ENCODE results near the gene TAPBP.
A peak's percentile ranks its signal among the peaks of the same experiment; 100 is the strongest.

TAPBP gene

DNA sequence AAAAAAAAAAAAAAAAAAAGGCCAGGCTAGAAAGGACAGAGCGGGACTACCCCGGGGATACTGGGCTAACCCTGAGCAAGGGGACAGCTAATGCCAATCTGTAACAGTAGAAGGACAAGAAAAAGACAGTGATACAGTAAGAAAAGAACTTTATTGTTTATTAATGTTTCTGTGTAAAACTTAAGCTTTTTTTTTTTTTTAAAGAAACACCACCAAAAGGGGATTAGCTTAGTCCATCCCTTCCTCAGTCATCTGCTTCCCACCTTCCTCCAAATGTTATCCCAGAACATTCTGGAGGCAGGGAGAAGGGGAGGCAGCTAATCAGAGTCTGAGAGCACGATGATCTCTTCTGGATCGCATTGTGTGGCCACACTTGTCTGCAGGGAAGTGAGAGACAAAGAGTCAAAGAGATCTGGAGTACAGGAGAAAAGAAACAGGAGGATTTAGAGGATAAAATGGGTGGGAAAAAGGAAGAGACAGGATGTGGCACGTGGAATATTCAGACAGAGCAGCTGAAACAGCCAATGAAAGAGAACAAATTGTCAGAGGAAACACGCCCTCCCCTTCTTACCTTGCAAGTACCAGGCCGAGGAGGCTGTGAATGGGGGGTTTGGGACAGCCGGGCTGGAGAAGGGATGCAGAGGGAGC is 4.7 kb upstream of the TAPBP start:
- no peak for DNase-seq

DNA sequence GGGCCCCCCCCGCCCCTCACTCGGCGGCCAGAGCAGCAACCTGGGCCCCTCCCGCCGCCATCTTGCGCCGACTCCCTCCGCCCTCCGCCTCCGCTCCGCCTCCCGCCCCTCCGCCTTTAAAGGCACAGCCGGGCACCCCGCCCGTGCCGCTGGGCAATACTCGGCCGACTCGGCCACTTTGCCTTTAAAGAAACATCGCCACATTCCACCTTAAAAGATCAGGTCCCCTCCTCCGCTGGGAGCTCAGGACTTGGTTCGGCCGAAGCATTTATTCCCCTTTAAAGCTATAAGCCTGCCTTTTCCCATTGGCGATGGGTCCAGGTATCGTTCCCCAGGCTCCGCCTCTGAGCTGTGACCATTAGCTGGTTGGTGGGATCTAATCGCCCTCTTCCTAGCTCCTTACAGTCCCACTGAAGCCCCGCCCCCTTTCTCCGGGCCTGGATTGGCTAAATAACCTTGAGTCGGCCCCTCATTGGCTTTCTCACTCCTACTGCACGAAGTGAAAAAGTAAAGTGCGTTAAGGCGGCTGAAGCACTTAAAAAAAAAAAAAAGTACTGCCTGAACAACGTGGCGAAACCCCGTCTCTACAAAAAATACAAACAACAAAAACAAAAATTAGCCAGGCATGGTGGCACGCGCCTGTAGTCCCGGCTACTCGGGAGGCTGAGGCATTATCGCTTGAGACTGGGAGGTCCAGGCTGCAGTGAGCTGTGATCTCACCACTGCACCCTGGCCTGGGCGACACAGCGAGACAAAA is 4.0 kb upstream of the TAPBP start, which contains the start of gene ZBTB22:
TSS of gene ZBTB22 (minus strand) at position 76 of the 757 bp plus-strand sequence. CDS start 828 bp downstream, outside the sequence.
- peak; percentile 99 for DNase-seq

DNA sequence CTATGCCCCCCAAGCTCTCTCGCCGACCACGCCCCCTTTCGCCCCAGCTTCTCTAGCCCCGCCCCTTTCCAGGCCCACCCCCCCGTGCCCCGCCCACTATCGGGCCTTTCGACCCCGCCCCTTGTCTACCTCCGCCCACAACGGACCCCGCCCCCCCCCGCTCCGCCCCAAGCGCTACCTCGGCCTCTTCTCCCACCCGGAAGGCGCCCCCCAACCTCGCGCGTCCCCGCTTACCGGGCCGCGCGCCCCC is 3.5 kb upstream of the TAPBP start:
- no peak for DNase-seq

DNA sequence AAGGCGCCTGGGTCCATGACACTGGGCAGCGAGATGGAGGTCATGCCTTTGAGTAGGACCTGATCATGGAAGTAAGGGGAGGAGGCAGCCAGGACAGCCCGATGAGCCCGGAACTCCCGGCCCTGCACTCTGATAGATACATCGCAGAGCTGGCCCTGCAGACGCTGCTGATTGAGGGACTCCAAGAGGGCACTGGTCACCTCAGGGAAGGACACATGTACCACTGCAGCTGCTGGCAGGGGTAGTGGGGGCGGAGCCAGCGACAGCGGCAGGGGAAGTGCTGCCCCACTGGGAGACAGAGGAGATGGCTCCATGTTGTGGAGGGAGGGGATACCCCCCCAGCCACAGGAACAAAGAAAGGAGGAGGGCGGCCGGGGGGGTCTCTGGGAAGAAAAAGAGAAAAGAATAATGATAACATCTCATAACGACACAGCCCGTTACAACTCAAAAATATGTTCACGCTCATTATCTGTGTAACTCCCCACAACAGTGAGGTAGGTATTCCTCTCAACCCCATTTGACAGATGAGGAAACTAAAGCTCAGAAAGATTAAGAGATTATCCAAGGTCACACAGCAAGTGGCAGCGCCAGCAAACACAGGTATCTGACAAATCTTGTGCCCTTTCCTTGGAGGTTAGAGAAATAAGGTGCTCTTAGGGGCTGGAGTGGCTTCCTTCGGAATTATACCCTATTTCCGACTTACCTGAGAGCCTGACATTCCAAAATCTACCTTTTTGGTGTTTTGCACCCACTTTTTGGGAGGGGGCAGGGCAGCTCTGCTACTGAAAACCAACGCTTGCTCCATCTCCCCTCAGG is 2.9 kb upstream of the TAPBP start:
- DNase-seq = no peak

DNA sequence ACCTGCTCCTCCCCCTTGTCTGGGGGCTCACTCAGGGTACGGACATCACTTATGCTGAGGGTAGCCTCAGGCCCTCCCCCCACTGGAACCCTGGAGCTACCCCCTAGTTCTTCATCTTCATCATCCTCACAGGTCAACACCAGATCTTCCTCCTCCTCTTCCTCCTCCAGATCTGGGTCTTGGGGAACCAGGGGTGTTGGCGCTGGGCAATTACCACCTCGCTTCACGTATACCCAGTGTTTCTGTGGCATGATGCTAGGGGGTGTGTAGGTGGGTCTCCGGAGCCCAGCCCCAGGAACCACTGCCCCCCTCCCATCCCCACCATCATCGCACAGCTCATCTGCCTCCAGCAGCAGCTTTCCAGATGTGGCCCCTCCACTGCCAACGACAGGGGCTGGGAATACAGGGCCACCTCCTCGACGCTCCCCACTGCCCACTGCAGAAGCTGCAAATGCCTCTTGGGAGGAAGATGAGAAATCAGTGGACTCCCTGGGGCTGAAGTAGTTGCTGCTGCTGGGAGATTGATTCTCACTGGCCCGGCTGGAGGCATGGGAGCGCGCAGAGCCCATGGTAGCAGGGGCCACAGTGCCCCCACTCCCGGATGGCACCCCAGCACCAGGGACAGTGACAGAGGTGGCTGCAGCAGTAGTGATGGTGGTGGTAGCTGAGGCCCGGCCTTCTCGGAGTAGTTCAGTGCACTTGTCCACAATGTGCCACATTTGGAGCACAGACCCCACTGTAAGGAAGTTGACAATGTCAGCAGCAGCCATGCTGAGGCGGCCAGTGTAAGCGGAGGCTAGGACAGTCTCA is 2.1 kb upstream of the TAPBP start:
- DNase-seq = no peak

DNA sequence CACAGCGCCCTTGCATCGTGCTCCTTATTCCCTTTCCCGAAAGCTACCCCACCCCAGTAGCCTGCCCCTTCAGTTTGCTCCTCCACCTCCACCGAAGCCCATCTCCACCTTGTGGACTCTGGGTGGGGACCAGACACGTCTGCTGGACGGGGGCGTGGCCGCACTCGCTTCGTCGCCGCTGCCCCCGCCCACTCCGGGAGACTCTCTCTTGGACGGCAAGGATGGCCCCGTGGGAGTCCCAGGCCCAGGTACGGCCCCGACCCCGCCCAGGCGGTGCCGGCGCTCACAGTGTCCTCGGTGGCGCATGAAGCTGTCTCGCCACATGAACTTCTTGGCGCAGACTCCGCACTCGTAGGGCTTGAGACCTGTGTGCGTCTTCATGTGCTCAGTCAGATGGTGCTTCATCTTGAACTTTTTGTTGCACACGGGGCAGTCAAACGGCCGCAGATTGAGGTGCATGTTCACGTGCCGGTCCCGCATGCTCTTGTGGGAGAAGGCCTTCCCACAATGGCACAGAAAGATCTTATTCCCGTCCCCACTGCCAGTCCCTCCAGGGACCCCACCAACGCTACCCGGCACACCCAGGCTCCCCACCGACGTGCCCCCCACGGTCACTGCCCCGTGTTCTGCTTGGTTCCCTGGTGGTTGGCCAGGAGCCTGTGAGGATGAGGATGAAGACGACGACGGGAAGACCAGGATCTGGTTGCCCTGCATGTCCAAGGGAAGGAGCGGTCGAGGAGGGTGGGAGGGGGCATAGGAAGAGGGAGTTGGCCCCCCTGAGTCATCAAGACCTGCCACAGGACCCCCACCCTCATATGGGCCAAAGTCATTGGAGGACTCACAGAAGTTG is 1.3 kb upstream of the TAPBP start:
- DNase-seq = no peak

DNA sequence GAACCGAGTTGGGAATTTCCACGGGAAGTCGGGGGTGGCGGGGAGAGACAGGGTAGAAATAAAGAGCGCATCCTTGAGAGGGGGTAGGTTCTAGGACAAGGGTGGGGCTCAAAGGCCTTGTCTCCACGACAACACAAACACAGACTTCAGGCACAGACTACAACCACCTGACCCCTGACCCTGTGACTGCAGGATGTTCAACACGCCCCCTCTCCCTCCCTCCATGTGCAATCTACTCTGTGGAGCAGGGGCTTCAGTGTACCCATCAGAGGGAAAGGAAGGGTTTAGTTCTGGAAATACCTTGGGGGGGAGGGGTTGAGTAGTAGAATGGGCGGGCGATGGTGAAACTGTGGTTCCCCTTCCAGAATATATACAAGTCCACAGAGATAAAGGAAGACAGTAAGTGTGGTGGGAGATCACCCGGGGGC is 651 bp upstream of the TAPBP start:
- peak; percentile 52 for DNase-seq

DNA sequence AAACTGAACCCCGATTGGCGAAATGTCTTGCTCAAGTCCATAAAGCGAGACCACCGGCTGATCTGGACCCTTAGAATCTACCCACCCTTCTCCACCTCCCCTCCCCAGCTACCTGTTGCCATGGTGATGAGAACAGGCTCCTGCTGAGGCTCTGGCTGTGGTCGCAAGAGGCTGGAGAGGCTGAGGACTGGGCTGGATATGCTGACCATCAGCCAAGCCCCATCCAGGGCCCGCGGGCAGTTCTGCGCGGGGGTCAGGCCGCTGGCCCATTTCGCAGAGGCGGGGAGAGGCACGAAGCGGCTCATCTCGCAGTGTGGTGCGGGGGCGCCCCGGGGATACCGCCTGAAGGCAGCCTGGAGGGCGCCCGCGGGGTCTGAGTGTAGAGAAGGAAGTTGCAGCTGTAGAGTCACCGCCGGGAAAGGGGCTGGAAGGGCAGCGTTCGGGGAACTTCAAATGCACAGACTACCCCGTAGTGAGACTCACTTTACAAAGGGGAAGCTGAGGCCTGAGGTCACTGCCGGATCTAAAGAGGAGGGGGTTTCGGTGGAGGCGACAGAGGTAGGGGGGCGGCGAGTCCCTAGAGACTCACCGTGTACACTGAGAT is 671 bp downstream of the TAPBP start:
- peak; percentile 59 for DNase-seq

DNA sequence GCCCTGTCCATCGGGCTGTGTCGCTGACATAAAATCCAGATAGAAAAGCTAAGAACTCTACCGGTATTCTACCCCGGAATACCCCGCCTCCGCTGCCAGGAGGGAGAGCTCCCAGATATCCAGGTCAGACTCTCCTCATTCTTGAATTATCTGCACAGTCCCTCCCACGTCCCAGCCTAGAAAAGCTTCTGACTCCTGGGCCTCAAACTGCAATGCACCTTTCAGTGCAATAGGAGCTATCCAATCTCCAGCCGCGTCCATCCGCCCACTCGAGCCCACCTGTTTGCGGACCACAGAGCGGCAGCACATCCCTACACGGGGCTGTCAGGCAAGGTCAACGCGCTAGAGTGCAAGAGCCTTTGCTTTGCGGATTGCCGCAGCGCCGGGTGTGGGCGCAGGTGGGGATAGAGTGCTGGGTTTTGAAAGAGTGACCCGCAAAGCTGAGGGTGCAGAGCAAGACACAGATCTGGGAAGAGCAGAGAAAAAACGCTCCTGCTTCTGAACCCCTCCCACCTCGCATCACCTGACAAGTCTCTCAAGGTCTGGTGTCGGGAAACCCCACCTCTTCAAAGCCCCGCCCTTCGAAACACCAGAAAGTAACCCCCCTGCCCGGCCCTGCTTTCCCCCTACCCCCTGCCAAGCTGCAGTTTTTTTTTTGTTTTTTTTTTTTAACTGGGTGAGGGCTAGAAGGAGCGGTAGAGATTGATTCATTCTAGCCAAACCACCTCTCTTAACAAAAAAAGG is 1.3 kb downstream of the TAPBP start:
- peak; percentile 46 for DNase-seq

DNA sequence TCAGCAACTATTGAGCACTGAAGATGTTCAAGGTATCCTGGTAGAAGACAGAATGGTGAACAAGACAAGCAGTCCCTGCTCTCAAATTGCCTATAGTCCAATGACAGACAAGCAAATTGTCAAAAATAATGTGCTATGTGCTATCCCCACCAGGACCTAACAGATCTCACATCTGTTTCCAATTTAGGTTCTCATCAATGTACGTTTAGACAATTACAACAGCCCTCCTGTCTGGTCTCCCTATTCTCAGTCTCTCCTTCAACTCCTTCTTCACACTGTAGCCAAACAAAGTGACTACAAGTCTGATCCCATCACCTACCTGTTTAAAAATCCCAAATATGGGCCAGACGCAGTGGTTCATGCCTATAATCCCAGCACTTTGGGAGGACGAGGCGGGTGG is 7.5 kb downstream of the TAPBP start:
- no peak for DNase-seq

DNA sequence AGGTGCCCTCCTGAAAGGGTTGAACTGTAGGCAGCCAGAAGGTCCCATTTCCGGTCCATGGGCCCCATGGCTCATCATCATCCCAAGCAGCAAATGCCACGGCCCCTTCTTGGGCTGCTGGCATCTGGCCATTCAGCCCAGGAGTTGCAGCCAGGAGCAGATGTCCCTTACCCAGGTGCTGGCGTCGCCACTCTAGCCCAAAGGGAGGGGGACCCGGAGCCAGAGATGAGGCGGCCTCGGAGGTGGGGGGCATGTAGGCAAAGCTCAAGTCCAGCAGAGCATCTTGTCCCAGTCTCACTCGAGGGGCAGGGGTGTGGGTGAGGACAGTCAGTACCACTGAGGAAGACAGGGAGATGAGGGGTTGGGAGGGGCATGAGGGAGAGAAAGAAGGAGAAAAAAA is 8.8 kb downstream of the TAPBP start:
- no peak for DNase-seq

DNA sequence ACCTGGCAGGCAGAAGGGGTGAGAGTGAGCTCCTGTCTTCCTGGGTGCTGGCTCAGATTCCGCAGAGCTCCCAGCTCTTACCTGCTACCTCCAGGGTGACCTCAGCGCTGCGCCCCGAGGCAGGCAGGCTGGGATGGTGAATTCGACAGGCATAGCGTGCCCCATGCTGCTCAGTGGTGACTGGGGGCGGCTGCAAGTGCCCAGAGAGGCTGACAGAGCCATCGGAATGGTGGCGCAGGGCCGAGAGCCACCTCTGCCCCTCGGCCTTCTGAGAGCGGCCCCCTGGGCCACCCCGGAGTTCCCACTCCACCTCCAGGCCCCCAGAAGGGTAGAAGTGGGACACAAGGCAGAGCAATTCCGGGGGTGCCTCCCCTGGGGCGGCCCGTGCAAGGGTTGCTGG is 9.7 kb downstream of the TAPBP start:
- DNase-seq = no peak

DNA sequence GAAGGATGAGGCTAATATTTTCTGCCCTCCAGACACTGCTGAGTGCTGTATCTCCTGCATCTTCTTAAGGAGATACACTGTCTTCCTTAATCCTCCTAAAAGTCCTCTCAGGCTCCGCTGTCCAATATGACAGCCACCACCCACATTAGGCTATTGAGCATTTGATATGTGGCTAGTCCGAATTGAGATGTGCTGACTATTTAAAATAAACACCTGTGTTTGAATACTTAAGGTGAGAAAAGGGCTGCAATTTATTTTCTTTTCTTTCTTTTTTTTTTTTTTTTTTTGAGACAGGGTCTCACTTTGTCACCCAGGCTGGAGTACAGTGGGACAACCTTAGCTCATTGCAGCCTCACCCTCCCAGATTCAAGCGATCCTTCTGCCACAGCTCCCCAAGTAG is 12.0 kb downstream of the TAPBP start:
- DNase-seq = no peak

DNA sequence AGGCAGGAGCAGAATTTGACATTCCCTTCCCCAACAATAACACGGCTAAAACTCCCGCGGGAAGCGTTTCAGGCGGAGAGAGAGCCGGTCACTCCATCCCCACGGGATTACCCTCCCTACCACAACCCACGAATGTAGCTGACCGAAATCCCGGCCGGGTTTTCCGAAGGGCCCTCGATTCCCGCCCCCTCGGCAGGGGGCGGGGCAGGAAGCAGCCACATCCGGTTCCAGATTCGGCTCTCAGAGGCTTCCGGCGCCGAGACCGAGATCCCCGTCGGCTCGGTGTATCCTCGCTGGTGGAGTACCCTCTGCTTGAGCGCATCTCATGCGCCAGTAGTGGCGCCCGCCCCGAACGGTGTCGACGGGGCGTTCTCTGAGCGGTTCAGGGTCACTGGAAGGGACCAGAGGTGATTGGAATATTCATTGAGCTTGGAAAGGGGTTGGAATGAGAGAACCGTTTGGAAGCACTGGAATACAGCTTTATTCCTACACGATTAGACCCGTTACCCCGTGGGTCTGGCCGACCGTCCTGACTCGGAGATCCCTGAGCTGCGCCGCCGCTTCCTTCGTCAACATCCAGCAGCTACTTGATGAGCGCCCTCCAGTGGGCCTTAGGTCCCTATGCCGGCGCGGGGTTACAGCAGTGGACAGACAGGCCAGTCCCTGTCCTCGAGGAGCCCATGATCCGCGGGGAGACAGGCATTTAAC is 14.5 kb downstream of the TAPBP start:
- DNase-seq = peak; percentile 89

DNA sequence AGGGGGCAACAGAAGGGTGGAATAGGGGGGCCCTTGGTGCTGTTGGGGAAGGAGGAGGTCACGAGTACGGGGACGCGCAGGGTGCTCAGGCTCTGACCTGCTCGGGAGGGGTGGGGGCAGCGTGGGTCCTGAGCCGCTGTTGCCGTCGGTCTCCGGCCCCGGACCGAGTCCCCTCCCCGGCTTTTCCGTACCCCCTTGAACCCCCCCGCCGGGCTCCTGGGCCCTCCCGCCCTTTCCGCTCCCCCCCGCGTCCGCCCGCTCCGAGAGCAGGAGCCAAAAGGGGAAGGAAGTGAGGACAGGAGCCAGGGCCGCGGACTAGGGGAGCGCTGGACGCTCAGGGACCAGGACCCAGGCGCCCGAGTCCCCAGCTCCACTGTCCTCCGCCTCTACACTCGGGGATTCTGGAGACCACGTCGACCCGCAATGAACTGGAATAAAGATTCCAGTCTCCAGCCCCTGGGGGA is 15.1 kb downstream of the TAPBP start, which contains the start of gene RGL2:
TSS of gene RGL2 (minus strand) at position 170 of the 464 bp plus-strand sequence. CDS start 332 bp downstream, outside the sequence.
- DNase-seq = peak; percentile 63

DNA sequence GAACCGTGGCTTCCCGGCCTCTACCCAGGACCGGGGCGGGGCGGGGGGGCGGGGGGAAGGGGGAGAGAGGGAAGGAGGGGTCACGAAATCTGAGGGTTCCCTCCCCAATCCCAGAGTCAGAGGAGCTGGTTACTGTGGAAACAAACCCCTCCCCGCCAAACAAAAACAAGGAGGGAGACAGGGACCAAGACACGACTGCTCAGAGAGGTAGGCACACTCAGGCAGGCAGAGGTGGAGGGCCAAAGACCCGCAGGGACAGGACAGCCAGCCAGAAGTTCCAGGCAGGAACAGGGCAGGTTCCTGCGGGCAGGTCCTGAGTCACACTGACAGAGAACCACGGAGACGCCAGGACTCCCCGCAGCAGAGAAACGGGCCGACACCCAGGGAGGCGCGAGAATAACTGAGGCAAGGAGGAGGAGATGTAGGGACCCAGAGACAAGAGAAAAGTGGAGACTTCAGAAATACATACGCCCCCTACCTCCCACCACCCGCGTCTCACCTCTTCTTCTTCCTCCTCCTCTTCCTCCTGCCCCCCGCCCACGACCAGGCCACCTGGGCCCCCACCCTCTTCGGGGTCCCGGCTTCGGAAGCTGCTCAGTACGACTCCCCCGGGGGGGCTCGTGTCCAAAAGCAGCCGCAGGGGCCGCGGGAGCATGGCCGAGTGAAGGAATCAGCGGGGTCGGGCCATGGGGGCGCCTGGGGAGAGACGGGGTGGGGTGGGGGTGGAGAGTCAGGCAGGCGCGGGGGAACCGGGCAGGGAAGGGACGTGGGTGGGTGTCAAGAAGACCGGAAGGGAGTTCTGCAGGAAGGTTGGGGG is 15.7 kb downstream of the TAPBP start:
- DNase-seq = peak; percentile 65

DNA sequence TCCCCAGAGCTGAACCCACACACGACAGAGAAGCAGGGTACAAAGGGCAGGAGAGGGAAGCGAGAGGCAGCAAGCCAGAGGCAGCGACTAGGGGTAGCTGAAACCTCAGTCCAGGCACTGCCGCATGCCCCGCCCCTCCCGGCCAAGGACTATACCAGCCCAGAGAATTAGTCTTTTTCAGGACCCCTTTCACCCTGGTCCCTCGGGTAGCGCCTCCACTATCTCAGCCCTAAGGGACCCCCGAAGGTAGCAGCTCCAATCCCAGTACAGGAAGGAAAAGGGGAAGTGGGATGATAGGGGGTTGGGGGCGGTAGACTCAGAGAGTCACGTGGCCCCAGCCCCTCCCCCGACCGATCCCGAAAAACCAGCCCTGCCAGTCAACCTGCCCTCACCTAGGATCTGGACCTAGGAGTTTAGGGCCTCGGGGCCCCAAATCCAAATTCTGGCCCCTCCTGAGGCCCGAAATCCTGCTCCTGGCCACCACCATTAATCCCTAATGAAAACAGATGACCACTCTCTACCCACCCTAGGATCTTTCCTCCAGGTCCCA is 16.4 kb downstream of the TAPBP start:
- DNase-seq = peak; percentile 22

DNA sequence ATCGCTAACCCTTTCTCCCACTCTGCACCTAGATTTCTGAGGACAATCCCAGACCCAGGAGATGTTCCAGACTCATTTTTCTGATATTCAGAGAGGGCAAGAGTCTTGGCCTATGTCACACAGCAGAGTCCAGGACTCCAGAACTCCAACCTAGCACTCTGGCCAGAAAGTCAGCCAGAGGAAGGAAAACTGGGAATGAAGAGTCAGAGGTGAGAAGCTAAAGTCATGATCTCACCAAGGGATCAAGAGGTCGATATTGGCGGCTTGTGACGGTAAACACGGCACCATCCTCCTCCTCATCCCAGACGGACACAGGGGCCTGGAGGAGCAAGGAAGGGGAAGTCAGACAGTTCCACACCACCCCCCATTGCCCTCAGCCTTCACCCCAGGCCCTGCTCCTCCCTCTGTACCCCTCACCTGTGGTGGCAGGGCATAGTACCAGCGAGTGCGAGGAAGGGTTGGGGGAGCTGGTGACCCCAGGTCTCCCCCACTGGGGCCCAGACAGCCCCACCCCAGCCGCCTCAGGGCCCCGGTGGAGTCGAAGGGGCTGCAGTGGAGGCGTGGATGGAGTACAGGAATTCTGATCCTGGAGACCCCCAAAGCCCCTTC is 17.0 kb downstream of the TAPBP start:
- DNase-seq = no peak
